ENCODE results near the gene MAP2K5. TPM values are rescaled to one million over a fixed set of nuclear protein-coding genes. Genes with fewer than 3 reads are reported as not detected.

The MAP2K5 gene
- total RNA-seq, 1 donor from 2014 or later = 11.6 TPM

DNA sequence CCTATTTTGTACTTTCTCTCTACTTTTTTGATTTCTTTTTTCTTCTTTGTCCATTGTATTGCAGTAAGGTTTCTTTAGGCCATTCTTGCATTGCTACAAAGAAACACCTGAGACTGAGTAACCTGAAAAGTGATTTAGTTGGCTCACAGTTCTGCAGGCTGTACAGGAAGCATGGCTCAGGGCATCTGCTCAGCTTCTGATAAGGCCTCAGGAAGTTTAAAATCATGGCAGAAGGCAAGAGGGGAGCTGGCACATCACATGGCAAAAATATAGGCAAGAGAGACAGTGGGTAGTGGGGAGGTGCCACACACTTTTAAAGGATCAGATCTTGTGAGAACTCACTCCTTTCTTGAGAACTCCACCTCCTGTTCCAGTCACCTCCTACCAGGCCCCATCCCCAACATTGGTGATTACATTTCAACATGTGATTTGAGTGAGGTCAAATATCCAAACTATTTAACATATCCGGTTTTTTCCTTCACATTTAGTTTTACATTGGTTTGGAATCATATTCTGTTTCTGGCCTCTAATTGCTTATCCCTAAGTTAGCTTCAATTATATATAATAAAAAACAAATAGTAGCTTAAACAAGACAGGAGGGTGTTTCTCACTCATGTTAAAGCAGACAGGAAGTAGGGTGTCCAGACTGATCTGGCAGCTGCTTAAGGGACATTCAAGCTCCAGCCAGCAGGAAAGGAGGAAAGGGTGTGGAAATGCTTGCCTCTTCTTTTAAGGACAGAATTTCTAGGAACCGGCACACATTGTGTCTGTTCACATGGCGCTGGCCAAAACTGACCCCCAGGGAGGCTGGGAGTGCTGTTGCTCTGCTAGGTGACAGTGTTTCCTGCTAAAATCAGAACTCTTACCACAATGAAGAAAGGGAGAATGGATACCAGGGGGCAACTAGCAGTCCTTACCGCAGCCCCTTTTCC lies 254.0 kb downstream of the MAP2K5 start:
- Mint-ChIP-seq H3K27ac (ENCODE audit: unreplicated experiment) (no peak overlapping the region), H3K27me3 (ENCODE audit: low read depth, unreplicated experiment) (no peaks in the 10 kb centered on the region)
- FAIRE-seq = no peak

DNA sequence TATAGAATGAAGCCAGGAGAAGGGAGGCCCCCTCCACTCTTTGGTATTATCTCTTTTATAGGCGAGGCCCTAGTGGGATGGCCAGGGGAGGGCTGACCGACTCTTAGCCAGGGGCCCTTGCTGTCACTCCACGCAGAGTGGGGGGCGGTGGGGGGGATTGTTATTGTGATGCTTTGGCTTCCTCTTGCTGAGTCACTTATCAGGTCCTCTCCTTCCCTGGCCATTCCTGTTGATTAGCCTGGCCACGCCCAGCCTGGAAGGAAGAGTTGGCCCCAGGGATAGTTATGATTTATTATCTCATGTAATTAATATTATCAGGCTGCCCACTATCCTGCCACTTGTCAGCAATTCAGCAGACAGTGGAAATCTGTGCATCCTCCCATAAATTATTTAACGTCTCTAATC lies 257.3 kb downstream of the MAP2K5 start:
- FAIRE-seq (no peak), DNase-seq (ENCODE audit: low read depth) (no peak)
- H2AFZ ChIP-seq (ENCODE audit: low read depth, low read length) = no peak overlapping the region
- no peak overlapping the region for H3K27ac ChIP-seq (ENCODE audit: low read depth, low read length)
- no peaks in the 10 kb centered on the region for H4K20me1 ChIP-seq (ENCODE audit: insufficient read depth, low read length)
- H3K9me3 Mint-ChIP-seq (ENCODE audit: unreplicated experiment) = no peaks in the 10 kb centered on the region
- H3K9ac ChIP-seq (ENCODE audit: low read length) = no peak overlapping the region
- no peaks in the 10 kb centered on the region for H3K27me3 ChIP-seq (ENCODE audit: insufficient read depth, low read length)
- H3K36me3 Mint-ChIP-seq (ENCODE audit: low read depth, unreplicated experiment) = peaks cover 8% of the 10 kb centered on the region
- H3K79me2 ChIP-seq (ENCODE audit: insufficient read depth, low read length) = no peaks in the 10 kb centered on the region
- no peaks in the 10 kb centered on the region for H3K27me3 Mint-ChIP-seq (ENCODE audit: low read depth, unreplicated experiment)
- TF ChIP-seq EZH2 (IDR thresholded peaks at IDR 0.05; ENCODE audit: insufficient read depth, low read length) = no peak
- TF ChIP-seq, protein P1, sequence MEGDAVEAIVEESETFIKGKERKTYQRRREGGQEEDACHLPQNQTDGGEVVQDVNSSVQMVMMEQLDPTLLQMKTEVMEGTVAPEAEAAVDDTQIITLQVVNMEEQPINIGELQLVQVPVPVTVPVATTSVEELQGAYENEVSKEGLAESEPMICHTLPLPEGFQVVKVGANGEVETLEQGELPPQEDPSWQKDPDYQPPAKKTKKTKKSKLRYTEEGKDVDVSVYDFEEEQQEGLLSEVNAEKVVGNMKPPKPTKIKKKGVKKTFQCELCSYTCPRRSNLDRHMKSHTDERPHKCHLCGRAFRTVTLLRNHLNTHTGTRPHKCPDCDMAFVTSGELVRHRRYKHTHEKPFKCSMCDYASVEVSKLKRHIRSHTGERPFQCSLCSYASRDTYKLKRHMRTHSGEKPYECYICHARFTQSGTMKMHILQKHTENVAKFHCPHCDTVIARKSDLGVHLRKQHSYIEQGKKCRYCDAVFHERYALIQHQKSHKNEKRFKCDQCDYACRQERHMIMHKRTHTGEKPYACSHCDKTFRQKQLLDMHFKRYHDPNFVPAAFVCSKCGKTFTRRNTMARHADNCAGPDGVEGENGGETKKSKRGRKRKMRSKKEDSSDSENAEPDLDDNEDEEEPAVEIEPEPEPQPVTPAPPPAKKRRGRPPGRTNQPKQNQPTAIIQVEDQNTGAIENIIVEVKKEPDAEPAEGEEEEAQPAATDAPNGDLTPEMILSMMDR (IDR thresholded peaks at IDR 0.05; ENCODE audit: insufficient read depth, low read depth, low read length) = no peak
- peaks cover 3% of the 10 kb centered on the region for H3K9me3 ChIP-seq (ENCODE audit: insufficient read depth, low read depth, low read length)
- H3K27ac Mint-ChIP-seq (ENCODE audit: unreplicated experiment) = no peak overlapping the region
- no peaks in the 10 kb centered on the region for H3K4me1 ChIP-seq (ENCODE audit: insufficient read depth, low read length)
- H3K4me1 Mint-ChIP-seq (ENCODE audit: low read depth, unreplicated experiment) = no peaks in the 10 kb centered on the region
- H3K4me2 ChIP-seq (ENCODE audit: low read length) = no peak overlapping the region
- no peak overlapping the region for H3K4me3 ChIP-seq (ENCODE audit: insufficient read depth, low read depth, low read length)
- H3K4me3 Mint-ChIP-seq (ENCODE audit: unreplicated experiment) = no peak overlapping the region
- H3K36me3 ChIP-seq (ENCODE audit: insufficient read depth, low read length) = no peaks in the 10 kb centered on the region

More for the DNA sequence above, 254.0 kb downstream of the MAP2K5 start:
- H3K4me3 Mint-ChIP-seq (ENCODE audit: unreplicated experiment) = no peak overlapping the region
- no peak for DNase-seq (ENCODE audit: low read depth)
- H3K9ac ChIP-seq (ENCODE audit: low read length) = no peak overlapping the region
- no peaks in the 10 kb centered on the region for H3K27me3 ChIP-seq (ENCODE audit: insufficient read depth, low read length)
- H3K9me3 Mint-ChIP-seq (ENCODE audit: unreplicated experiment) = peaks cover 1% of the 10 kb centered on the region
- peaks cover 15% of the 10 kb centered on the region for H3K36me3 Mint-ChIP-seq (ENCODE audit: low read depth, unreplicated experiment)
- peaks cover 3% of the 10 kb centered on the region for H3K9me3 ChIP-seq (ENCODE audit: insufficient read depth, low read depth, low read length)
- no peaks in the 10 kb centered on the region for H3K79me2 ChIP-seq (ENCODE audit: insufficient read depth, low read length)
- H3K36me3 ChIP-seq (ENCODE audit: insufficient read depth, low read length) = no peaks in the 10 kb centered on the region
- H3K4me1 Mint-ChIP-seq (ENCODE audit: low read depth, unreplicated experiment) = peaks cover 2% of the 10 kb centered on the region
- peaks cover 4% of the 10 kb centered on the region for H3K4me1 ChIP-seq (ENCODE audit: insufficient read depth, low read length)
- no peak overlapping the region for H3K27ac ChIP-seq (ENCODE audit: low read depth, low read length)
- no peaks in the 10 kb centered on the region for H4K20me1 ChIP-seq (ENCODE audit: insufficient read depth, low read length)
- no peak overlapping the region for H3K4me2 ChIP-seq (ENCODE audit: low read length)
- no peak for TF ChIP-seq EZH2 (IDR thresholded peaks at IDR 0.05; ENCODE audit: insufficient read depth, low read length)
- TF ChIP-seq, protein P1 (IDR thresholded peaks at IDR 0.05; ENCODE audit: insufficient read depth, low read depth, low read length) = no peak
- H2AFZ ChIP-seq (ENCODE audit: low read depth, low read length) = no peak overlapping the region
- H3K4me3 ChIP-seq (ENCODE audit: insufficient read depth, low read depth, low read length) = no peak overlapping the region

DNA sequence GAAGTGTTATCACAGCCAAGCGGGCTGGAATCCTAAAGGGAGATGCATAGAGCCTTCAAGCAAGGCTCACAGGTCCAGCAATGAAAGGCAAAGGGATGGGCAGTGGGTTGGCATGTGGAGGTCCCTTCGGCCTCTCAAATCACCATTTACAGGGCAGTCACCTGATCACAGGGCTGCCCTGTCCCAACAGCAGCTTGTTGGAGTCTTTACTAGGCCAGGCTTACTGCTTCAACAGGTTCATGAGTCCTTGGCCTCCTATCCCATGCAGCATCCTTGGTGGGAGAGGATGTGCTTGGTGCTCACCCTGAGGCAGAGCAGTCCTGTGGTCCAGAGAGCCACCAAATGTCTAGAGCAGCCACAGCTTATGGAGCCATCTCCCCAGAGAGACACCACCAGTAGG lies 258.6 kb downstream of the MAP2K5 start:
- Histone ChIP-seq H4K20me1 (ENCODE audit: insufficient read depth, low read length) (no peaks in the 10 kb centered on the region), H3K4me1 (ENCODE audit: insufficient read depth, low read length) (no peaks in the 10 kb centered on the region), H3K9ac (ENCODE audit: low read length) (no peak overlapping the region), H3K4me2 (ENCODE audit: low read length) (no peak overlapping the region), H3K4me3 (ENCODE audit: insufficient read depth, low read depth, low read length) (no peak overlapping the region), H3K36me3 (ENCODE audit: insufficient read depth, low read length) (no peaks in the 10 kb centered on the region), H3K27me3 (ENCODE audit: insufficient read depth, low read length) (no peaks in the 10 kb centered on the region), H3K9me3 (ENCODE audit: insufficient read depth, low read depth, low read length) (peaks cover 3% of the 10 kb centered on the region), H2AFZ (ENCODE audit: low read depth, low read length) (no peak overlapping the region), H3K27ac (ENCODE audit: low read depth, low read length) (no peak overlapping the region), H3K79me2 (ENCODE audit: insufficient read depth, low read length) (no peaks in the 10 kb centered on the region)
- TF ChIP-seq, protein P1 (IDR thresholded peaks at IDR 0.05; ENCODE audit: insufficient read depth, low read depth, low read length) = no peak
- TF ChIP-seq EZH2 (IDR thresholded peaks at IDR 0.05; ENCODE audit: insufficient read depth, low read length) = no peak
- DNase-seq (ENCODE audit: low read depth) (no peak), FAIRE-seq (no peak)
- H3K4me3 Mint-ChIP-seq (ENCODE audit: unreplicated experiment) = no peak overlapping the region
- no peaks in the 10 kb centered on the region for H3K27me3 Mint-ChIP-seq (ENCODE audit: low read depth, unreplicated experiment)
- H3K4me1 Mint-ChIP-seq (ENCODE audit: low read depth, unreplicated experiment) = no peaks in the 10 kb centered on the region
- H3K9me3 Mint-ChIP-seq (ENCODE audit: unreplicated experiment) = no peaks in the 10 kb centered on the region
- peaks cover 5% of the 10 kb centered on the region for H3K36me3 Mint-ChIP-seq (ENCODE audit: low read depth, unreplicated experiment)
- no peak overlapping the region for H3K27ac Mint-ChIP-seq (ENCODE audit: unreplicated experiment)

Data from astrocyte (in vitro differentiated cells and primary cell).